Stimulated activated CD4-positive, alpha-beta T cell treated with anti-CD3 and anti-CD28 coated beads, Interleukin-1b, Interleukin-23, amount 100 ng/mL, for 4 hours (primary cell): ENCODE data around the gene PLAAT4.

Experiments
- DNase-seq, 2 donors: peaks; one replicate each; pipeline ENCODE4 v3.0.0-alpha.2; 2020; ENCODE audit warnings: low read depth in 2 of 2

Gene PLAAT4, protein sequence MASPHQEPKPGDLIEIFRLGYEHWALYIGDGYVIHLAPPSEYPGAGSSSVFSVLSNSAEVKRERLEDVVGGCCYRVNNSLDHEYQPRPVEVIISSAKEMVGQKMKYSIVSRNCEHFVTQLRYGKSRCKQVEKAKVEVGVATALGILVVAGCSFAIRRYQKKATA

DNA sequence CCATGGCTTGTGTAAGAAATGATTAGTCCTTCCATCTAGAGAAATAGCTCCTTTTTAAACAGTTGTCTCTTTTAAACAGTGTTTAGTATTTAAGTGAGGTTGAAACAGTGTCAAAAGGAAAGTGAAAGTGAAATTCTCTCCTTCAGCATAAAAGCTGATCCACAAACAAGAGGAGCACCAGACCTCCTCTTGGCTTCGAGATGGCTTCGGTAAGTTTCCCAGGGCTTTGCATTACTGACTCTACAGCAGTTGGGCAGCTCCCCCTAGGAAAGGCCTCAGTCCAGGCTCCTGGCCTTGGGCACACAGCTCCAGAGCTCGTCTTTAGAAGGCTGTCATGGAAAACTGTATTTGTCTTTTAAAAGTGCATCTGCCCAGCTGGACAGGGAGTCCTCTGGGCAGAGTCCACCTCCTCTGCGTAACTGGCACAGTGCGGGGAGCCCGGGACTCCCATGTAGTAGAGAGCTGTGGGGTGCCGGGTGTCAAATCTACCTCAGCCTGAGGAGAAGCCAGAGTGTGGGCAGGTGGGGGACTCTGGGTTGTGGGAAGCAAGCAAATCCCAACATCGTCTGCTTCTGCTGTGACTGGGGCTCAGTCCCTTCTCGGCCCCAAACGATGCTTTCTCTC lies at the start of gene PLAAT4:
Gene PLAAT4 (plus strand): TSS at position 140 of the 624 bp plus-strand sequence. CDS start 61 bp downstream, at position 201.
- DNase-seq: peak; percentile 7 to 25

- no peak for DNase-seq
These were observed 47.8 kb upstream of the PLAAT4 start for GRCh38 chr11:63488789-63489188.

DNA sequence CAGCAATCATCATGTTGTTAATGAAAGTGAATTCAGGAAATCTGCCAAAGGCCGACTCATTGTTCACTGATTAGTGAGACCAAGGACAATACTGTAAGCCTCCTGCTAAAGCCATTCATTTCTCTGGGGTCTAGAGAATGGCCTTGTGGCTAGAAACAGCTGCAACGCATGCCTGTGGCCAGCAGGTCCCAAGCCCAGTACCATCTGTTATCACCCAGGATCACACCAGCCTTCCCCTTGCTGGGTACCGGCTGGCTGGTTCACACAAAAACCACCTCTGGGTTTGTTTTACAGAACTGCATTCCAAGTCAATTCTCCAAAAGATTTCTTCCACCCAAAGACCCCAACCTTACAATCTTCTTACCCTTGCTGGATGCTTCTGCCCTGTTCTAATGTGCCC lies 46.7 kb upstream of the PLAAT4 start:
- no peak for DNase-seq

DNA sequence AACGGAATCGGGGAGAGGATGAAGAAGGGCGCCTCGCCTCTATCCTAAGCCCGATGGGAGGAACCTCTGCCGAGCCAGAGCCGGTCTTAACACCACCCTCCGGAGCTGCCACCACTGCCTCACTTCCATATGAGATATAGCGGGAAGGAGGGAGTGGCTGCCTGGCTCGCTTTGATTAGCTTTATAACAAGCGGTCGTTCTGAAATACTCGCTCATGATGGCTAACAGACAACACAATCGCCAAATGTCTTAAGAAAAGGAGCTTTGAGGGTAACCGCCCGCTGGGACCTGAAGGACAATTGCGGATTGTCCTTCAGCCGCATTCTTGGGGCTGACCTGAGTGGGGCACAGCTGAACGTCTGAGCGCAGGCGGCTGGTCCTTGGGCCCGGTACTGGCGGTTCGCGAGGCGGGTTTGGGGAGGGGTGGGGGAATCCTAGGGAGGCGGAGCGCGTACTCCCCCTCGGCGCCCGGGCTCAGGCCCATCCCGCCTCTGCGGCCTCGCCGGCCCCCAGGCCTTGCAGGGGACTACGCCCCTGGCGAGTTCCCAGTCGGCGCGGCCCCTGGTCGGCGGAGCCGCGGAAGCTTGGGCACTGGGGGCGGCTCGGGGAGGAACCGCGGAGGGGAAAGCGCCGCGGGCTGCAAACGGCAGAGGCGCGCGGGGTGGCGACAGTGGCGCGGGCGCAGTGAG lies 45.9 kb upstream of the PLAAT4 start, which contains the start of gene PLAAT5:
Gene PLAAT5 (minus strand): TSS at position 617 of the 689 bp plus-strand sequence. CDS start 133 bp downstream, at position 484.
- peak in 1 of 2 donors; percentile 14 for DNase-seq

GRCh38 chr11:63491240-63491587 lies 45.4 kb upstream of the PLAAT4 start:
- no peak for DNase-seq

DNA sequence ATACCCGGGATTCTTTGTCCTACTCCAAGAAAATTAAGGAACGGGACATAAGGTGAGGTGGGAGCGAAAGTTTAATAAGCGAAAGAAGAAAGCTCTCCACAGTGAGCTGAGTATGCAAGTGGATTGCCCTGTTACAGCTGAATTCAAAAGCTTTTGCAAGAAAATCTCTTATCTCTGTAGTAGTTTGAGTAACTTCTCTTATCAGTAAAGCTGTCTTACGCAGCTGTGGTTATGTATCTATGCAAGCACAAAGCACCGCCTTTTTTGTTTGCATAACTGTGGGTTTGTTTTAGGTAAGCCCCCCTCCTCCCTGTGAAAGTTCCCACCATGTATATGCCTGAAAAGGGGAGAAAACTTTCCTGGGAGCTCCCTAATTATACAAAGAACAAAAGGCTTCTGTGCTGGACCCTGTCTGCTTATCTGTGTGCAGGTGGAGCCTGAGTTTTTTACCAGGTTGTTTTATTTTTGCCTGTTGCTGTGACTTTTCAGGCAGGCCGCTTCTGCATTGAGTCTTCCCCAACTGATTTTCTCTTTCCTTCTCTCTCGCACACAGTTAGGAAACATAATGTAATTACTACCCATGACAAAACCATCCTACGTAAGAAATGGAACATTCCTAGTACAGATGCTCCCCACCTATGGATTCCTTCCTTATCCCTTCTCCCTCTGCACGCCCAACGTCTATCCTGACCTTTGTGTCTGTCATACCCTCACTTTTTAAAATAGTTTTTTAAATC lies 44.8 kb upstream of the PLAAT4 start:
- no peak for DNase-seq

DNA sequence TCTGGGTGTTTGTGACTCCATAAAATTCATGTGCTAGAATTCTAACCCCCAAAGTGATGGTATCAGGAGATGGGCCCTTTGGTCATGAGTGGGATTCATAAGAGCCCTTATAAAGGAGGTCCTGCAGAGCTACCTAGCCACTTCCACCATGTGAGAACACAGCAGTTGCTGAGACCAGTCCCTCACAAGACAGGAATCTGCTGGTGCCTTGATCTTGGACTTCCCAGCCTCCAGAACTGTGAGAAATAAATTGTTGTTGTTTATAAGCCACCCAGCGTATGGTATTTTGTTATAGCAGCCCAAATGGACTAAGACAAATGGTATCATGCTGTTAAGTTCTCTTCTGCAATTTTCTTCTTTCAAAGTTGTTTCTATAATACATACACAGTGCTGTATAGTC lies 44.2 kb upstream of the PLAAT4 start:
- no peak for DNase-seq

DNA sequence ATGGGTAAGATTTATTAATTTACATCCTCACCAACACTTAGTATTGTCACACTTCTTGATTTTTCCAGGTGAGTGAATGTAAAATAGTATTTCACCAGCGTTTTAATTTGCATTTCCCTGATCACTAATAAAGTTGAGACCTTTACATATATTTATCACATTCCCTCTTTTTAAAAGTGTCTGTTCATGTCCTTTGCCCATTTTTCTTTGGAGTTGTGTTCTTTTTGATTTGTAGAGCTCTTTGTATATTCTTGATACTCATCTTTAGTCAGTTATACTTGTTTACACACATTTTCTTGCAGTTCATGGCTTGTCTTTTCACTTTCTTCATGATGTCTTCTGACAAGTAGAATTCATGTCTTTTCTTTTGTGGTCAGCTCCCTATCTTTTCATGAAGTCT lies 43.5 kb upstream of the PLAAT4 start:
- DNase-seq: no peak

DNA sequence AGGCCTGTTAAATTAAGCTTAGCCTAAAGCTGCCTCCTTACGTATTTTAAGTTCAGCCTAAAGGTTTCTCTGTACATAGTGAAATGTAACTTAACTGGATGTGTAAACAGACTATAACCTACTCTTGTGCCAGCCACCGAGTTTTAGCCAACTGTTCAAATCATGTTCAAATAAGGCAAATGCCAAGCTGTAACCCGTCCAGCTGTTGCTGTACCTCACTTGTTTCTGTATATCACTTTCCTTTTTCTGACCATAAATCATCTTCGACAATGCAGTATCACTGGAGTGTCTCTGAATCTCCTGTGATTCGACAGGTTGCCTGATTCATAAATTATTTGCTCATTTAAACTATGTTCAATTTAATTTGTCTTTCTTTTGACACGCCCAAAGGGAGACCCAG lies 41.6 kb upstream of the PLAAT4 start:
- DNase-seq: no peak

- DNase-seq: no peak
These were observed 36.7 kb upstream of the PLAAT4 start for GRCh38 chr11:63499874-63500273.

DNA sequence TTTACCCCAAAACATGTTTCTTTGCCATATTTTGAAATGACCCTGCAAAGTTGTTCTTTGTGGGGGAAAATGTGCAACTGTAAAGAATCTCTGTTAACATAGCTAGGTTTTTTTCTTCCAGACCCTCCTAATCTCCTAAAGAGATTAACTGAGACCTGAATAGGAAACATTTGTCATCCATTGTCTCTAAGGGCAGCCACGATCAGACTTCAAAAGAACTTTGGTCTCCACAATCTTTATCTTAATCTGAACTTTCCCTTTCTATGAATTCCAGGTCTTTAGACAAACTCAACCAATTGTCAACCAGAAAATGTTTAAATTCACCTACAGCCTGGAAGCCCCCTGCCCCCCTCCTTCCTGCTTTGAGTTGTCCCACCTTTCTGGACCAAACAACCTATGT lies 35.4 kb upstream of the PLAAT4 start:
- no peak for DNase-seq

- no peak for DNase-seq
These were observed 34.3 kb upstream of the PLAAT4 start for GRCh38 chr11:63502252-63502820.

GRCh38 chr11:63503492-63503891 lies 33.1 kb upstream of the PLAAT4 start:
- no peak for DNase-seq

DNA sequence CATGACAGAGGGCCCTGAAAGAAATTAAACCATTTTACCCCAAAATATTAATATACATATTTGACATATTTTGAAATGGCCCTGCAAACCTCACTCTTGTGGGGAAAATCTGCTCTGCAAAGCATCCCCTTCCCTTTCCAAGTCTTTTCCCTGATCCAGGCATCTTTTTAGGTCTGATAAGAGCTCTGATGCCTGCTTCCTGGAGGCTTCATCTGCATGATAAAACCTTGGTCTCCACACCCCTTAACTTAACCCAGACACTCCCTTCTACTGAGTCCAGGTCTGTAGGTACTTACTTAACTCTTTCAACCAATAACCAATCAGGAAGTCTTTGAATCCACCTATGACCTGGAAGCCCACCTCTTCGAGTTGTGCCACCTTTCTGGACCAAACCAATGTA lies 32.6 kb upstream of the PLAAT4 start:
- no peak for DNase-seq

GRCh38 chr11:63504933-63505586 lies 31.5 kb upstream of the PLAAT4 start:
- no peak for DNase-seq

DNA sequence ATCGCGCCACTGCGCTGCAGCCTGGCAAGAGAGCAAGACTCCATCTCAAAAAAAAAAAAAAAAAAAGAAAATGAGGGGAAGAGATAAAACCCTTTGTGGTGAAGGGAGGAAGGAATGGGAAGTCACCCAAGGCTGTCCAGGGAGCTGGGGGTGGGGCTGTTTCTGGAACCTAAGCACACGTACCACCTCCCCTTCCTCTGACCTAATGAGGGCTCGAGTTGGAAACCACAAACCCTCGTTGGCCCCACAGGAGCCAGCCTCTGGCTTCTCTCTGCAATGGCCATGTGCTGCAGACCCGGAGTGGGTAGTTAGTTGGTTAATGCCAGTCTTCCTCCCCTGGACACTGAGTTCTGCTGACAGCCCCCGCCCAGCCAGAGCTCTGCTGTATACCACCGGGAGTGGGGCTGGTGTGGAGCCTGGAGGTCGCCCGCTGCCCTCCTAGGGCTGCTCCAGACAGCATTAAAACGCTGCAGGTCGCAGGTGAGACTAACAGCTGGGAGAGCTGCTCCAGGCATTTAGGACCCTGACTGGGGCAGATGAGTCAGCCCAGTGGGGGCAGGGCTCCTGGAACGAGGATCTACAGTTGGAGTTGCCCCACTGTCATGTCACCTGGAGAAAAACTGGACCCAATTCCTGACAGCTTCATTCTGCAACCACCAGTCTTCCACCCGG lies 30.6 kb upstream of the PLAAT4 start, which contains the start of gene LGALS12:
Gene LGALS12 (plus strand): TSS at position 228 of the 672 bp plus-strand sequence. CDS start 375 bp downstream, at position 603.
- no peak for DNase-seq

- no peak for DNase-seq
These were observed 29.7 kb upstream of the PLAAT4 start for GRCh38 chr11:63506876-63507275.

- DNase-seq: no peak
These were observed 29.1 kb upstream of the PLAAT4 start for GRCh38 chr11:63507511-63507910.

DNA sequence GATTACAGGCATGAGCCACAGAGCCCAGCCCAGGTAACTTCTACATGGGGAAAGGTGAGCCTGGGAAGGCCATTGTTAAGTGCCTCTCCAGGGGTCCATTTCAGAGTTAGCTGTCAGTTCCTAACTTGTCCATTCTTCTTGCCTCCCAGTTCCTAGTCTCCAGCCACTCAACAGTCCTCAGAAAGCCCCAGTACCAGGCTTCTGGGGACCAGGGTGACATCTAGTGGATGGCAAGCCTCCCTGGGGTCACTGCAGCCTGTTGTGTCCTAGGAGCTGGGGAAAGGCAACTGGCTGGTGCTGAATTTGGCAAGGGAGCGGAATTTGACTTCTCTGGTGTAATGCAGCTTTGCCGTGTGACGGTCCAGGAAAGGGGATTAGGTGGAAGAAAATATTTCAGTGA lies 28.6 kb upstream of the PLAAT4 start:
- no peak for DNase-seq

DNA sequence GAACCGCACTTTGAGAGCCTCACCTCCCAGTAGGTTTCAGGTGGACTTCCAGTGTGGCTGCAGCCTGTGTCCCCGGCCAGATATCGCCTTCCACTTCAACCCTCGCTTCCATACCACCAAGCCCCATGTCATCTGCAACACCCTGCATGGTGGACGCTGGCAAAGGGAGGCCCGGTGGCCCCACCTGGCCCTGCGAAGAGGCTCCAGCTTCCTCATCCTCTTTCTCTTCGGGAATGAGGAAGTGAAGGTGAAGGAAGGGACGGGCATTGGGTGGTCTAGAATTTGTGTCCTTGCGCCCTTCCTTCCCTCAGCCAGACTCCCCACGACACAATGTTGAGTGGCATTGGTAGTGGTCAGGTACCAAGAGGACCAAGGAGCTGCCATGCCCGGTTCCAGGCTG lies 27.9 kb upstream of the PLAAT4 start:
- no peak for DNase-seq
